OCI-LY7 (cell line): ENCODE data around the gene MRPL46.

ENCODE experiments used
- EZH2phosphoT487 ChIP-seq: fragments of 200-600 bp; sonication (generic); IDR thresholded peaks from 2 replicates; pipeline ENCODE4 v1.6.1; 2018; ENCODE audit warnings: low read depth, borderline replicate concordance, mild to moderate bottlenecking, mixed run types, antibody characterized with exemption, low read length, moderate library complexity, mixed read lengths
- TF ChIP-seq, protein P1 (sequence below): fragments of 200-600 bp; sonication (generic); conservative IDR thresholded peaks from 2 replicates; pipeline ENCODE4 v1.5.1; 2014; ENCODE audit warnings: mild to moderate bottlenecking, antibody characterized with exemption, low read length, moderate library complexity, mixed read lengths

- TF ChIP-seq, protein P1, sequence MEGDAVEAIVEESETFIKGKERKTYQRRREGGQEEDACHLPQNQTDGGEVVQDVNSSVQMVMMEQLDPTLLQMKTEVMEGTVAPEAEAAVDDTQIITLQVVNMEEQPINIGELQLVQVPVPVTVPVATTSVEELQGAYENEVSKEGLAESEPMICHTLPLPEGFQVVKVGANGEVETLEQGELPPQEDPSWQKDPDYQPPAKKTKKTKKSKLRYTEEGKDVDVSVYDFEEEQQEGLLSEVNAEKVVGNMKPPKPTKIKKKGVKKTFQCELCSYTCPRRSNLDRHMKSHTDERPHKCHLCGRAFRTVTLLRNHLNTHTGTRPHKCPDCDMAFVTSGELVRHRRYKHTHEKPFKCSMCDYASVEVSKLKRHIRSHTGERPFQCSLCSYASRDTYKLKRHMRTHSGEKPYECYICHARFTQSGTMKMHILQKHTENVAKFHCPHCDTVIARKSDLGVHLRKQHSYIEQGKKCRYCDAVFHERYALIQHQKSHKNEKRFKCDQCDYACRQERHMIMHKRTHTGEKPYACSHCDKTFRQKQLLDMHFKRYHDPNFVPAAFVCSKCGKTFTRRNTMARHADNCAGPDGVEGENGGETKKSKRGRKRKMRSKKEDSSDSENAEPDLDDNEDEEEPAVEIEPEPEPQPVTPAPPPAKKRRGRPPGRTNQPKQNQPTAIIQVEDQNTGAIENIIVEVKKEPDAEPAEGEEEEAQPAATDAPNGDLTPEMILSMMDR, result no peak
- TF ChIP-seq EZH2phosphoT487, result no peak
These were observed 45.4 kb upstream of the MRPL46 start for GRCh38 chr15:88512601-88513000.
